GM18520 (cell line): ENCODE results near the gene GBX2.

ENCODE experiments used
- ATAC-seq: cut with Tn5 transposase; IDR thresholded peaks from one replicate; pipeline ENCODE4 v1.9.1; 2021; ENCODE audit not compliant: unreplicated experiment

GBX2 gene

DNA sequence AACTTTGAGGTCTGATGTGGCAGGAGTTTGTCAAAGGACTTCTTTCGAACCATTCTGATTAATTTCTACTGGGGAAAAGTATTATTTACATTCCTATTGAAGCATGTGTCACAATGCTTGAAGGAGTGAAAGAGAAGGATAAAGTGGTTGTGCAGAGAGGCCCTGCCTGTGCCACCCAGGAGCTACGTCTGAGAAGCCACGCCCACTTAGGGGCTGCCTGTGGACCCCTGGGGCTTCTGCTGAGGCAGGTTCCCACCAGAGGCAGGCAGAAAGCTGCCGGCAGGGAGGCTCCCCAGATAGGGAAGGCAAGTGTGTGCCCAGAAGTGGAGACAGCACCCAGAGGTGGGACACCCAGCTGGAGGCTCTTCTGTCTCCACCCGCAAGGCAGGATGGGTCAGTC lies 47.4 kb downstream of the GBX2 start:
- ATAC-seq: no peak

DNA sequence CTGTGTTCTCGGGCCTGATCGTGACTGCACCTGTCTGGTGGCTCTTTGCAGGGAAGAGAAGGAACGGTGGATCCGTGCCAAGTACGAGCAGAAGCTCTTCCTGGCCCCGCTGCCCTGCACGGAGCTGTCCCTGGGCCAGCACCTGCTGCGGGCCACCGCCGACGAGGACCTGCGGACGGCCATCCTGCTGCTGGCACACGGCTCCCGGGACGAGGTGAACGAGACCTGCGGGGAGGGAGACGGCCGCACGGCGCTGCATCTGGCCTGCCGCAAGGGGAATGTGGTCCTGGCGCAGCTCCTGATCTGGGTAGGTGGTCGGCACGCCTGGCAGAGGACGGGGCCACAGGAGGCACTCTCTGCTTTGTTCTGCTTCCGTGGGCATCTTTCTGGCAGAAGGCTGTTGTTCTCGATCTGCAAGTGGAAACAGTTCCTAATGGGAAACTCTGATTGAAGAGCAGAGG lies 48.0 kb downstream of the GBX2 start:
- no peak for ATAC-seq

DNA sequence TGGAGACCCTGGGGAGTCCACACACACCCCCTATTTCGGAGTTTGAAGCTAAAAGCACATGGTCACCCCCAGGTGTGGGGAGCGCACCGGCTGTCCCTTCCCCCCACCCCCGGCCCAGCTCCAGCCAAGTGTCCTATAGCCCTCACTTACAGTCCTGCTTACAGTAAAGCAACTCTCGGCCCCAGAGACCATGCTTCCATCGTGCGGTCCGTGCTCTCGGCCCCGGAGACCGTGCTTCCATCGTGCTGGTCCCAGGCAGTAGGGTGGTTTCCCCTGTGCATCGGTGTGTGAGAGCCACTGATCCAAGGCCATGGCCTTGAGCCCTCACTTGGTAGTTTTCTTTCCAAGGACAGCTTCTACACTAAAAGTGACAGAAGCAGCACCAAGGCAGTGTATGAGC lies 48.7 kb downstream of the GBX2 start:
- no peak for ATAC-seq

DNA sequence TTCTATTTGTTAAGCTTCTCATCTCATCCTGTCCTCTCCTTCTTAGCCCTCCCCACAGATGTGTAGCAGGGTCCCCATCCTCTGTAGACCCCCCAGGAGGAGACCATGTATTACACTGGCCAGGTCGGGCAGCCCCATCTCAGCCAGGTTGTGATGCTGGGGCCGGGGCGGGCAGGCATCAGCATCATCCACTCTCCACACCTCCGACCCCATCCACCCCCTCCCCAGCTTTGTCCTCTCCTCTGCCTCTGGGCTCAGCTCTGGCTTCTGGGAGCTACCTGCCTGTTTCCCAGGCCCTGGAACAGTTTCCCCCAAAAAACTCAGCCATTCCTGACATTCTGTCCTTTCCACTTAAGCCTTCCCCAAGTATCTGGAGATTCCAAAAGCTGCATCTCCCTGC lies 49.2 kb downstream of the GBX2 start:
- ATAC-seq: no peak

DNA sequence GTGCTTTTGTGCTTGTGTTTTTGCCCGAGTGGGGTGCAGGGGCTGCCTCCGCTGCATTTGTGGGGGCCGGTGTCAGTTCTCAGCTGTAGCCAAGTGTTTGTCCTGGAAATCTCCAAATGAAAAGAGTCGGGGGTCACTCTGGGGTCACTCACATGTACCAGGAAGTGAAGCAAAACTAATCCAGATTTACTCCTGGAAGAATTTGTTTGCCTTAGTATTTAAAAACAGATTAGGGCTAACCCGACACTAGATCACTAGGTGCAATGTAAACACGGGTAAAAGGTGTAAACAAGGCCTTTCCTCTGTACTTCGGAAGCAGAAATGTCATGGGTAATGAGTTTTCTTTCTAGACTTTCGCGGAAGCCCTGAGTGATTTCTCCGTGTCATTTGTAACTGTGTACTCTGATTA lies 50.3 kb downstream of the GBX2 start:
- ATAC-seq: no peak

DNA sequence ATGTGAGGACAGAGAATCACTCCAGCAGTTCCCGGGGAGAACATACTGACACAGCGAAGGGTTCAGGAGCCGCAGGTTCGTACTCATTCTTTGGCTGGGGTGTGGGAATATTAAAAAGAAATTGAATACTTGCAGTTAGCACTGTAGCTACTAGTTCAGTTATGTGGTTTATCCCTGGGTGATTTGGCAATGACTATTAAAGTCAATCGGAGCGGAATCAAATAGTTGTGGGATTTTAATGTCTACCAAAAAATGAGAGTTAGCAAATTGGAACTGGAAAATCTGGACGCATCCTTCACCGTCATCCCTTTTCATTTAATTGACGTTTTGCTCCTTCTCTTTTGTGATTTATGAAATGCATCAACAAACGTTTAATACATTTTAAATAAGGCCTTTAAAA lies 50.8 kb downstream of the GBX2 start:
- no peak for ATAC-seq
